Osteoblast (primary cell): Measurements from ENCODE around the gene ZNF800. TPM values are rescaled to one million over a fixed set of nuclear protein-coding genes. Genes with fewer than 3 reads are reported as not detected.

ENCODE experiments used
- DNase-seq: peaks from one replicate; pipeline ENCODE4 v3.0.0; 2011; ENCODE audit warnings: low spot score, mixed read lengths; ENCODE audit not compliant: insufficient read length; ENCODE audit errors: missing footprints
- H2AFZ ChIP-seq: 2 replicates; pipeline ENCODE4 v1.6.0; 2011; ENCODE audit warnings: mild to moderate bottlenecking, low read length
- H3K27ac ChIP-seq: 2 replicates; pipeline ENCODE4 v1.5.1; 2011; ENCODE audit warnings: mild to moderate bottlenecking, low read depth, low read length, moderate library complexity
- H3K27me3 ChIP-seq: 2 replicates; pipeline ENCODE4 v1.6.0; 2012; ENCODE audit warnings: mild to moderate bottlenecking, control low read depth, inconsistent platforms, low read length, moderate library complexity; ENCODE audit not compliant: insufficient read depth
- H3K36me3 ChIP-seq: 2 replicates; pipeline ENCODE4 v1.5.1; 2011; ENCODE audit warnings: mild to moderate bottlenecking, low read length, control low read depth, moderate library complexity; ENCODE audit not compliant: insufficient read depth
- H3K4me1 ChIP-seq: 2 replicates; pipeline ENCODE4 v1.5.1; 2011; ENCODE audit warnings: mild to moderate bottlenecking, low read length, control low read depth, moderate library complexity; ENCODE audit not compliant: insufficient read depth
- H3K4me2 ChIP-seq: 2 replicates; pipeline ENCODE4 v1.6.0; 2011; ENCODE audit warnings: mild to moderate bottlenecking, low read length; ENCODE audit not compliant: insufficient read depth
- H3K4me3 ChIP-seq: fragments of 200-600 bp; sonication (generic); 3 replicates; pipeline ENCODE4 v1.5.1; 2012; ENCODE audit warnings: mild to moderate bottlenecking, low read length, inconsistent platforms; ENCODE audit not compliant: insufficient read depth
- H3K79me2 ChIP-seq: 2 replicates; pipeline ENCODE4 v1.6.0; 2012; ENCODE audit warnings: mild to moderate bottlenecking, low read length, control low read depth, inconsistent platforms; ENCODE audit not compliant: insufficient read depth
- H3K9me3 ChIP-seq: 2 replicates; pipeline ENCODE4 v1.5.1; 2011; ENCODE audit warnings: low read depth, low read length, control low read depth
- H4K20me1 ChIP-seq: 2 replicates; pipeline ENCODE4 v1.6.0; 2012; ENCODE audit warnings: mild to moderate bottlenecking, low read length, control low read depth; ENCODE audit not compliant: insufficient read depth
- CTCF ChIP-seq: IDR thresholded peaks from 2 replicates; pipeline ENCODE4 v1.5.1; 2011; ENCODE audit warnings: mild to moderate bottlenecking, low read depth, low read length, moderate library complexity; ENCODE audit errors: extremely low read depth
- total RNA-seq: library from RNA; depleted of rRNA; stranded (reverse); fragments of >200 nt; gene quantifications from 2 replicates; pipeline ENCODE4 v1.2.3, GENCODE V29; 2012

Gene ZNF800
- total RNA-seq, 1 donor = 21.7 TPM

GRCh38 chr7:127337581-127337980 is 54.9 kb downstream of the ZNF800 start:
- no peaks in the 10 kb centered on the region for H3K9me3 ChIP-seq
- H3K4me1 ChIP-seq = no peaks in the 10 kb centered on the region
- H3K36me3 ChIP-seq = no peaks in the 10 kb centered on the region
- no peak overlapping the region for H2AFZ ChIP-seq
- no peak for TF ChIP-seq CTCF
- no peak overlapping the region for H3K4me3 ChIP-seq
- no peaks in the 10 kb centered on the region for H3K27me3 ChIP-seq
- DNase-seq = no peak
- H3K79me2 ChIP-seq = no peaks in the 10 kb centered on the region
- H4K20me1 ChIP-seq = no peaks in the 10 kb centered on the region
- H3K27ac ChIP-seq = no peak overlapping the region
- no peak overlapping the region for H3K4me2 ChIP-seq

- no peak for TF ChIP-seq CTCF
- Histone ChIP-seq H3K4me2 (no peak overlapping the region), H4K20me1 (no peaks in the 10 kb centered on the region), H3K9me3 (no peaks in the 10 kb centered on the region), H2AFZ (no peak overlapping the region), H3K27me3 (no peaks in the 10 kb centered on the region), H3K36me3 (no peaks in the 10 kb centered on the region), H3K79me2 (no peaks in the 10 kb centered on the region), H3K4me1 (no peaks in the 10 kb centered on the region), H3K27ac (no peak overlapping the region), H3K4me3 (no peak overlapping the region)
- no peak for DNase-seq
Measured at GRCh38 chr7:127336458-127336857, 56.0 kb downstream of the ZNF800 start.

- no peak for TF ChIP-seq CTCF
- no peak overlapping the region for H3K27ac ChIP-seq
- no peak overlapping the region for H3K4me2 ChIP-seq
- no peaks in the 10 kb centered on the region for H3K4me1 ChIP-seq
- DNase-seq = no peak
- H3K79me2 ChIP-seq = no peaks in the 10 kb centered on the region
- no peaks in the 10 kb centered on the region for H3K27me3 ChIP-seq
- no peaks in the 10 kb centered on the region for H3K36me3 ChIP-seq
- no peaks in the 10 kb centered on the region for H4K20me1 ChIP-seq
- H3K9me3 ChIP-seq = no peaks in the 10 kb centered on the region
- no peak overlapping the region for H3K4me3 ChIP-seq
- H2AFZ ChIP-seq = no peak overlapping the region
Measured at GRCh38 chr7:127332880-127333279, 59.6 kb downstream of the ZNF800 start.

GRCh38 chr7:127330070-127330469 is 62.4 kb downstream of the ZNF800 start:
- Histone ChIP-seq H3K4me2 (no peak overlapping the region), H3K27ac (no peak overlapping the region), H3K9me3 (no peaks in the 10 kb centered on the region), H3K4me3 (no peak overlapping the region), H3K4me1 (no peaks in the 10 kb centered on the region), H3K36me3 (no peaks in the 10 kb centered on the region), H3K79me2 (no peaks in the 10 kb centered on the region), H2AFZ (no peak overlapping the region), H3K27me3 (no peaks in the 10 kb centered on the region), H4K20me1 (no peaks in the 10 kb centered on the region)
- no peak for TF ChIP-seq CTCF
- no peak for DNase-seq
